ENCODE data around the gene GIGYF2.

DNA sequence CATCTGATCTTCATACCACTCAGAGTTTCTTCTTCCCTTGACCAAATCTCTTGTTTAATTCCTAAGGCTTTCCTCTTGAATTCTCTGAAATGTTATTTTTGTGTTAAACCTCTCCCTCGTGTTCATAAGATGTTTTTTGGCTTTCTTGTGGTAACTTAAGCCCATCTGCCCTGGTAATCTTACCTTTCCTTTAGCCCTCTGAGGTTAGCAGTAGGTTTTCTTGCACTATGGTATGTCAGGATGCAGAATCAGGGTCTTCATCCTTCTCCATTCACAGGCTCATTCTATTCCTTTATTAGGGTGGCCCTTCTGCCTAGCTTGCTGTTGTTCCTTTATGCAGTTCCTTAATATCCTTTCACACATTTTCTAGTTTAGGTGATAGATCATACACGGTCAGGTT, 24.1 kb downstream of the GIGYF2 start:
- TF ChIP-seq, protein P1, sequence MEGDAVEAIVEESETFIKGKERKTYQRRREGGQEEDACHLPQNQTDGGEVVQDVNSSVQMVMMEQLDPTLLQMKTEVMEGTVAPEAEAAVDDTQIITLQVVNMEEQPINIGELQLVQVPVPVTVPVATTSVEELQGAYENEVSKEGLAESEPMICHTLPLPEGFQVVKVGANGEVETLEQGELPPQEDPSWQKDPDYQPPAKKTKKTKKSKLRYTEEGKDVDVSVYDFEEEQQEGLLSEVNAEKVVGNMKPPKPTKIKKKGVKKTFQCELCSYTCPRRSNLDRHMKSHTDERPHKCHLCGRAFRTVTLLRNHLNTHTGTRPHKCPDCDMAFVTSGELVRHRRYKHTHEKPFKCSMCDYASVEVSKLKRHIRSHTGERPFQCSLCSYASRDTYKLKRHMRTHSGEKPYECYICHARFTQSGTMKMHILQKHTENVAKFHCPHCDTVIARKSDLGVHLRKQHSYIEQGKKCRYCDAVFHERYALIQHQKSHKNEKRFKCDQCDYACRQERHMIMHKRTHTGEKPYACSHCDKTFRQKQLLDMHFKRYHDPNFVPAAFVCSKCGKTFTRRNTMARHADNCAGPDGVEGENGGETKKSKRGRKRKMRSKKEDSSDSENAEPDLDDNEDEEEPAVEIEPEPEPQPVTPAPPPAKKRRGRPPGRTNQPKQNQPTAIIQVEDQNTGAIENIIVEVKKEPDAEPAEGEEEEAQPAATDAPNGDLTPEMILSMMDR (conservative IDR thresholded peaks at IDR 0.05) = no peak
- no peak for TF ChIP-seq ZFX (IDR thresholded peaks at IDR 0.05)
